Sigmoid colon (tissue), 7 donors: Measurements from ENCODE around the gene GADD45B. TPM values are rescaled to one million over a fixed set of nuclear protein-coding genes. Genes with fewer than 3 reads are reported as not detected.
A peak's percentile ranks its signal among the peaks of the same experiment; 100 is the strongest.

Experiments used
- DNase-seq: peaks from one replicate; pipeline ENCODE4 v3.0.0-alpha.2; 2019
- H3K27ac ChIP-seq, 4 donors: fragments of 200-600 bp; sonication (generic); one replicate each; pipeline ENCODE4 v1.5.1; 2016 to 2019; ENCODE audit warnings: mild to moderate bottlenecking in 1 of 4
- H3K27me3 ChIP-seq, 3 donors: fragments of 200-600 bp; sonication (generic); one replicate each; pipeline ENCODE4 v1.5.1; 2019; ENCODE audit warnings: mild to moderate bottlenecking in 1 of 3
- H3K36me3 ChIP-seq, 4 donors: fragments of 200-600 bp; sonication (generic); one replicate each; pipeline ENCODE4 v1.5.1; 2016 to 2019
- H3K4me1 ChIP-seq, 4 donors: fragments of 200-600 bp; sonication (generic); one replicate each; pipeline ENCODE4 v1.5.1; 2017 to 2019
- H3K4me3 ChIP-seq, 4 donors: fragments of 200-600 bp; sonication (generic); one replicate each; pipeline ENCODE4 v1.5.1; 2017 to 2019; ENCODE audit warnings: mild to moderate bottlenecking in 2 of 4, moderate library complexity in 1 of 4
- H3K9me3 ChIP-seq, 4 donors: fragments of 200-600 bp in 3 of 4; sonication (generic) in 3 of 4; one replicate each; pipeline versions ENCODE4 v1.5.1 to v1.6.1; 2013 to 2019
- EP300 ChIP-seq, 4 donors: sonication (generic); formaldehyde crosslinking; IDR thresholded peaks; one replicate each; pipeline ENCODE4 v1.6.1; 2017; ENCODE audit warnings: antibody characterized with exemption in 4 of 4
- POLR2A ChIP-seq, 2 donors: fragments of 450-650 bp; IDR thresholded peaks; one replicate each; pipeline ENCODE4 v1.6.1; 2016; ENCODE audit warnings: antibody characterized with exemption in 2 of 2, mild to moderate bottlenecking in 2 of 2, moderate library complexity in 2 of 2
- POLR2AphosphoS5 ChIP-seq, 4 donors: sonication (generic); formaldehyde crosslinking; IDR thresholded peaks; one replicate each; pipeline ENCODE4 v1.6.1; 2017; ENCODE audit warnings: antibody characterized with exemption in 4 of 4
- WGBS, 2 donors: extraction: QIAGEN DNeasy Blood & Tissue Kit; methylation state at CpG; one replicate each; pipeline ENCODE4 v1.1.7; 2013; 5-methylcytosine and 5-hydroxymethylcytosine counted together
- intact Hi-C: fragments of 100-400 bp; cut with DNase I; formaldehyde crosslinking; loops from one replicate; pipeline ENCODE4 v1.15.1; 2023
- polyA plus RNA-seq, 3 donors: library from polyadenylated mRNA; stranded (reverse); fragments of 200-250 nt; gene quantifications; one replicate each; pipeline ENCODE4 v1.2.3, GENCODE V29; 2013
- total RNA-seq, 4 donors: library from RNA; depleted of rRNA; stranded (reverse); fragments of >200 nt; gene quantifications; one replicate each; pipeline ENCODE4 v1.1.0, GENCODE V29; 2016
- TF ChIP-seq, protein P1 (sequence below), 4 experiments: fragments of 450-650 bp in 3 of 4; fragments of 200-600 bp in 1 of 4; IDR thresholded peaks; one replicate each; pipeline ENCODE4 v1.5.1; 2016 to 2019; ENCODE audit warnings: antibody characterized with exemption in 4 of 4, mild to moderate bottlenecking in 3 of 4, moderate library complexity in 2 of 4
- donor health status: healthy with polysubstance abuse.
- donor health status: Bipolar disorder and iron deficiency.
- donor health status: healthy.

Gene GADD45B
- total and polyA plus RNA-seq, 7 donors = 25.0 to 708 (median 82.0) TPM

DNA sequence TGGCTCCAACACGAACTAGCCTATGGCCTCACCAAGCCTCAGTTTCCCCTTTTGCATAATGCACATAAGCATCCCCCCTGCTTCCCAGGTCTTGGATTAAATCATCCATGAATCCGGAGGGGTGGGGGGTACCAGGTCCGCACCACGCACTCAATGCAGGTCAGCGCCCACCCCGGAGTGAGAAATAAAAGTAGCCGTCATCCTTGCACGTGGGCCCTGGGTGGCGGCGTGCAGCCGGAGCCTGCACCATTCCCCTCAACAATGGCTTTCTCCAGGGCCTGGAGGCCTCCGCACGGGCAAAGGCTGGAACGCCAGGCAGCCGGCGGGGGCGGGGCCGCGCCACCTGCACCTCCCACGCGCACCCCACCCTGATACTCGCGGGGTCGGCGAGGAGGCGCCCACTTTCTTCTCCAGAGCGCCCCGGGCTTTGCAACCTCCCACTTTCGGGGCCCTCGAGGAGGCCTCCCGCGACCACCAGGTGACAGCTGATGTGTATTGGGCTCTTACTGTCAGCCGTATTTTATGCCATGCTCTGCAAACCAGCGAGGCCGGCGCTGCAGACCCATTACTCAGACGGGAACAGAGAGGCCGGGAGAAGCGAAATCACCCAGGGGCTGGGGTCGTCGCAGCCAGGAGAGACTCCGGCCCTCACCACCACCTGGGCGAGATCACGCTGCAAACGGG is 767 bp upstream of the GADD45B start:
- 1% methylated on average over 45 of the region's 45 CpGs for WGBS, 2 donors
- H3K9me3 ChIP-seq = no peaks in the 10 kb centered on the region
- TF ChIP-seq, protein P1, sequence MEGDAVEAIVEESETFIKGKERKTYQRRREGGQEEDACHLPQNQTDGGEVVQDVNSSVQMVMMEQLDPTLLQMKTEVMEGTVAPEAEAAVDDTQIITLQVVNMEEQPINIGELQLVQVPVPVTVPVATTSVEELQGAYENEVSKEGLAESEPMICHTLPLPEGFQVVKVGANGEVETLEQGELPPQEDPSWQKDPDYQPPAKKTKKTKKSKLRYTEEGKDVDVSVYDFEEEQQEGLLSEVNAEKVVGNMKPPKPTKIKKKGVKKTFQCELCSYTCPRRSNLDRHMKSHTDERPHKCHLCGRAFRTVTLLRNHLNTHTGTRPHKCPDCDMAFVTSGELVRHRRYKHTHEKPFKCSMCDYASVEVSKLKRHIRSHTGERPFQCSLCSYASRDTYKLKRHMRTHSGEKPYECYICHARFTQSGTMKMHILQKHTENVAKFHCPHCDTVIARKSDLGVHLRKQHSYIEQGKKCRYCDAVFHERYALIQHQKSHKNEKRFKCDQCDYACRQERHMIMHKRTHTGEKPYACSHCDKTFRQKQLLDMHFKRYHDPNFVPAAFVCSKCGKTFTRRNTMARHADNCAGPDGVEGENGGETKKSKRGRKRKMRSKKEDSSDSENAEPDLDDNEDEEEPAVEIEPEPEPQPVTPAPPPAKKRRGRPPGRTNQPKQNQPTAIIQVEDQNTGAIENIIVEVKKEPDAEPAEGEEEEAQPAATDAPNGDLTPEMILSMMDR (IDR thresholded peaks at IDR 0.05) = no peak
- TF ChIP-seq POLR2AphosphoS5 (IDR thresholded peaks at IDR 0.05) = peak in 1 of 4 donors; percentile 0
- intact Hi-C loops = loop anchor here (1.0 kb wide), 1 partner anchor 136 kb away; no protein-coding TSS in a partner anchor
- H3K4me1 ChIP-seq = peaks cover 0 to 35% (median 20%) of the 10 kb centered on the region in 4 donors
- peak overlapping the region; percentile 91 to 96 (median 94) for H3K27ac ChIP-seq
- DNase-seq = peak; percentile 82
- H3K36me3 ChIP-seq = peaks cover 0 to 14% (median 4%) of the 10 kb centered on the region in 4 donors
- peak overlapping the region; percentile 35 to 94 (median 82) for H3K4me3 ChIP-seq
- H3K27me3 ChIP-seq = no peaks in the 10 kb centered on the region

DNA sequence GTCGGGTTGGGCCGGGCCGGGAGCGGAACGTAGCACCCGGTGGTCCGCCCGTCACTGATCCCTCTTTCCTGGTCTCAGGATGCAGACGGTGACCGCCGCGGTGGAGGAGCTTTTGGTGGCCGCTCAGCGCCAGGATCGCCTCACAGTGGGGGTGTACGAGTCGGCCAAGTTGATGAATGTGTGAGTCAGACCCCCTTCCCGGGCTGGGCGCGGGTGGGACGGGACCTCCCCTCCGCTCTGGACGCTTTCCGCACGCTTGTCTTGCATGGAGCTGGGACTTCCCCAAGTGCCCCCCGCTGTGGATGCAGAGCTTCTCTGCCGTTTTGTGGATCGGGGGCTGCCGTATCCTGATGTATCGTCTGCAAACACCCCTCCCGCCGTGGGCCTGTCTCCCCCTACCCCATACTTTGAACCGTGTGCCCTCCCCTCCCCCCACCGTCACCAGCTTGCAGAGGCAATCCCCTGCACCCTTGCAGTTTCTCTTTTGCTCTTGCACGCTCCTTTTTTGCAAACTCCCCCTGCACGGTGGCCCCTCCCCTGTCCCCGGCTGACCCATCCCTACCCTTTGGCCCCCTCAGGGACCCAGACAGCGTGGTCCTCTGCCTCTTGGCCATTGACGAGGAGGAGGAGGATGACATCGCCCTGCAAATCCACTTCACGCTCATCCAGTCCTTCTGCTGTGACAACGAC is 669 bp downstream of the GADD45B start:
- intact Hi-C loops = loop anchor here (1.0 to 2.0 kb wide), 2 partner anchors 67 to 126 kb away; no protein-coding TSS in a partner anchor
- 0 to 1% methylated on average over 42 of the region's 42 CpGs for WGBS, 2 donors
- H3K27ac ChIP-seq = peak overlapping the region; percentile 91 to 96 (median 94)
- H3K4me3 ChIP-seq = peak overlapping the region; percentile 71 to 97 (median 94)
- no peaks in the 10 kb centered on the region for H3K27me3 ChIP-seq
- peaks cover 0 to 35% (median 20%) of the 10 kb centered on the region in 4 donors for H3K4me1 ChIP-seq
- TF ChIP-seq POLR2A (IDR thresholded peaks at IDR 0.05) = no peak
- TF ChIP-seq, protein P1 (IDR thresholded peaks at IDR 0.05) = no peak
- no peak for TF ChIP-seq POLR2AphosphoS5 (IDR thresholded peaks at IDR 0.05)
- no peak for TF ChIP-seq EP300 (IDR thresholded peaks at IDR 0.05)
- peaks cover 0 to 14% (median 4%) of the 10 kb centered on the region in 4 donors for H3K36me3 ChIP-seq
- DNase-seq = peak; percentile 77
- H3K9me3 ChIP-seq = no peaks in the 10 kb centered on the region

DNA sequence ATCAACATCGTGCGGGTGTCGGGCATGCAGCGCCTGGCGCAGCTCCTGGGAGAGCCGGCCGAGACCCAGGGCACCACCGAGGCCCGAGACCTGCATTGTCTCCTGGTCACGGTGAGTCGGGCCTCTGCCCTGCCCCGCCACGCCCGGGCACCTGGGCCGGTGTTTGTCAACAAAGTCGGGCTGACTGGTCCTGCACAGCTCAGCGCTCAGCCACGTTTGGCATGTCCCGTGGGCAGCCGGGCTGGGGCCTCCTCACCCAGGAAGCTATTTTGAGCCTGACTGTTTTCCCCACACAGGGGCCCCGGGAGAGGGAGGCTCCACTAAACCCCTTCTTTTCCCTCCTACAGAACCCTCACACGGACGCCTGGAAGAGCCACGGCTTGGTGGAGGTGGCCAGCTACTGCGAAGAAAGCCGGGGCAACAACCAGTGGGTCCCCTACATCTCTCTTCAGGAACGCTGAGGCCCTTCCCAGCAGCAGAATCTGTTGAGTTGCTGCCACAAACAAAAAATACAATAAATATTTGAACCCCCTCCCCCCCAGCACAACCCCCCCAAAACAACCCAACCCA is 1.3 kb downstream of the GADD45B start:
- WGBS, 2 donors = 2 to 7% methylated on average over 27 of the region's 27 CpGs
- Histone ChIP-seq H3K27me3 (no peaks in the 10 kb centered on the region), H3K9me3 (no peaks in the 10 kb centered on the region), H3K36me3 (peaks cover 0 to 14% (median 4%) of the 10 kb centered on the region in 4 donors), H3K4me1 (peaks cover 0 to 35% (median 20%) of the 10 kb centered on the region in 4 donors), H3K4me3 (peak overlapping the region; percentile 71 to 97 (median 94)), H3K27ac (peak overlapping the region; percentile 91 to 96 (median 94))
- intact Hi-C loops = loop anchor here (2.0 kb wide), 1 partner anchor 126 kb away; no protein-coding TSS in a partner anchor
- no peak for DNase-seq
- TF ChIP-seq POLR2A (IDR thresholded peaks at IDR 0.05) (no peak), POLR2AphosphoS5 (IDR thresholded peaks at IDR 0.05) (peak in 2 of 4 donors; percentile 47 to 64)

DNA sequence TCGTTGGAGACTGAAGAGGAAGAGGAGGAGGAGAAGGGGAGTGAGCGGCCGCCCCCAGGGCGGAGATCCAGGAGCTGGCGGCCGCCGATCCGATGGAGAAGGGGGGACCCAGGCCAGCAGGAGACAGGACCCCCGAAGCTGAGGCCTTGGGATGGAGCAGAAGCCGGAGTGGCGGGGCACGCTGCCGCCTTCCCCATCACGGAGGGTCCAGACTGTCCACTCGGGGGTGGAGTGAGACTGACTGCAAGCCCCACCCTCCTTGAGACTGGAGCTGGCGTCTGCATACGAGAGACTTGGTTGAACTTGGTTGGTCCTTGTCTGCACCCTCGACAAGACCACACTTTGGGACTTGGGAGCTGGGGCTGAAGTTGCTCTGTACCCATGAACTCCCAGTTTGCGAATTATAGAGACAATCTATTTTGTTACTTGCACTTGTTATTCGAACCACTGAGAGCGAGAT is 1.8 kb downstream of the GADD45B start:
- no peaks in the 10 kb centered on the region for H3K27me3 ChIP-seq
- H3K36me3 ChIP-seq = peaks cover 0 to 14% (median 4%) of the 10 kb centered on the region in 4 donors
- TF ChIP-seq POLR2AphosphoS5 (IDR thresholded peaks at IDR 0.05) (peak; percentile 64 to 93 (median 67)), POLR2A (IDR thresholded peaks at IDR 0.05) (no peak)
- peak overlapping the region; percentile 91 to 96 (median 94) for H3K27ac ChIP-seq
- peak; percentile 81 for DNase-seq
- 29 to 37% methylated on average over 21 of the region's 21 CpGs for WGBS, 2 donors
- H3K9me3 ChIP-seq = peaks cover 0 to 4% (median 0%) of the 10 kb centered on the region in 4 donors
- H3K4me3 ChIP-seq = peak overlapping the region; percentile 71 to 97 (median 94)
- intact Hi-C loops = loop anchor here (2.0 kb wide), 2 partner anchors 17 to 125 kb away; no protein-coding TSS in a partner anchor
- H3K4me1 ChIP-seq = peaks cover 0 to 35% (median 20%) of the 10 kb centered on the region in 4 donors

GRCh38 chr19:2478278-2478755 is 2.4 kb downstream of the GADD45B start:
- H3K27ac ChIP-seq = peak overlapping the region; percentile 91 to 96 (median 94)
- intact Hi-C loops = loop anchor here (2.0 kb wide), 1 partner anchor 16 kb away; no protein-coding TSS in a partner anchor
- peak; percentile 94 for DNase-seq
- H3K36me3 ChIP-seq = peaks cover 0 to 14% (median 4%) of the 10 kb centered on the region in 4 donors
- WGBS, 2 donors = 1 to 2% methylated on average over 20 of the region's 20 CpGs
- peaks cover 0 to 35% (median 20%) of the 10 kb centered on the region in 4 donors for H3K4me1 ChIP-seq
- TF ChIP-seq EP300 (IDR thresholded peaks at IDR 0.05) (no peak), POLR2A (IDR thresholded peaks at IDR 0.05) (no peak), POLR2AphosphoS5 (IDR thresholded peaks at IDR 0.05) (peak in 3 of 4 donors; percentile 42 to 63 (median 60))
- TF ChIP-seq, protein P1 (IDR thresholded peaks at IDR 0.05) = peak; percentile 16 to 44 (median 32)
- H3K27me3 ChIP-seq = no peaks in the 10 kb centered on the region
- H3K9me3 ChIP-seq = peaks cover 0 to 4% (median under 1%) of the 10 kb centered on the region in 4 donors
- peak overlapping the region; percentile 71 to 97 (median 94) for H3K4me3 ChIP-seq
